Measurements from ENCODE around the gene CSF1.
"Not testable (repeated sequence)": the region's sequence is repeated elsewhere in the genome, so short reads cannot be mapped to it uniquely, and the experiment has no call there.

The CSF1 gene

DNA sequence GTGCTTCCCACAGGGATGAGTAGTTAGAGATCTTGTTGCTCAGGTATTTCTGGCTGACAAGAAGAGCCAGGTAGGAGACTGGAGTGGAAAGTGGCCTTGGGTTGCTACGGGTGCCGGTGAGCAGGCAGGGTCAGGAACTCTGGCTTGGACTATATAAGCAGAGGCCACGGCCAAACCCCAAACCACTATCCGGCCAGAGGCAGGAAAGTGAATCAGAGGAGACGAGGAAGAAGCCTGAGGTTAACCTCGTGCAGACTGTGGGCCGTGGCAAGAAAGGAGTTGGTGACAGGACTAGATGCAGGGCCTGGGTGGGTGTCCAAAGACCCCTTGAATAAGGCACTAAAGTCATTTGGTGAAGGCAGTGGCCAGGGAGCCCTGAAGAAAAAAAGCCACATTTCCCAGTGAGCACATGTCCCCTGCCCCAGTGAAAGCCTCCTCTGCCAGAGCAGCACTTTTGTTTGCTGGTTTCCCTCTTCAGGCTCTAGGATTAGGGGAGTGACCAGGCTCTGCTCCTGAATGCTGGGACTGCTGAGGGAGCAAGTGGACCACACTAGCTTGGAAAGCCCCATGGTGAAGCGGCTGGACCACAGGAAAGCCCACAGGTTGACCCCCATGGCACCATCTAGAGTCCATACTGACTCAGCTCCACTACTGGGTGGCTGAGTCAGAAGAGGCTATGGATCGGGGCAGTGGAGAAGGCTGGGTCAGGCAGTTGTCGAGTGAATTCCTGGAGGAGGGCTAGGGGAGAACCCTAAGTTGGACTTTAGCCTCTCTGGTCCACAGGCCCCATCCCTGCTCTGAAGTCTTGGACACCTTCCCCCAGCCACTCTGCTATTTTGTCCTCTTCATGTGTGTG lies 23.4 kb downstream of the CSF1 start:
- DNase-seq (ENCODE audit: low read depth in 2 of 3, low spot score in 1 of 3) = no peak

DNA sequence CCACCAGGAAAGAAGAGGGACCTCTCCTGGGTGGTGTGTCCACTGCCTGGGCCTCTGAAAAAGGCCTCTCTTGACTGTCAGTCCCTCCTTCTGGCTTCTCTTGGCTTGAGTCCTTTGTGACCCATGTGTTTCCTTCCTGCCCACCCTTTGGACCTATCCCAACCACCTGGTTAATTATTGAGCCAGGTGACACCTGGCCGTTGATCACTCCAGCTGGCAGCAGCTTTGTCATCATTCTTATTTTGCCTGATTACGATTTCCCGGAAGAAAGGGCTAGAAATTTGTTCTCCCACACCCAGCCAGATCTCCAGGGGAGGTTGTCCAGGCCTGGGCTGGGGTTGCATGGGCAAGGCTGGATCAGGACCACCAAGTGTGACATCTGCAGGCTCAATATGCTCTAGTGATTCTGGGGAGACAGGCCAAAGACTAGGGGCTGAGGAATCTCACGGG lies 24.8 kb downstream of the CSF1 start:
- DNase-seq (ENCODE audit: low read depth in 2 of 3, low spot score in 1 of 3) = no peak

DNA sequence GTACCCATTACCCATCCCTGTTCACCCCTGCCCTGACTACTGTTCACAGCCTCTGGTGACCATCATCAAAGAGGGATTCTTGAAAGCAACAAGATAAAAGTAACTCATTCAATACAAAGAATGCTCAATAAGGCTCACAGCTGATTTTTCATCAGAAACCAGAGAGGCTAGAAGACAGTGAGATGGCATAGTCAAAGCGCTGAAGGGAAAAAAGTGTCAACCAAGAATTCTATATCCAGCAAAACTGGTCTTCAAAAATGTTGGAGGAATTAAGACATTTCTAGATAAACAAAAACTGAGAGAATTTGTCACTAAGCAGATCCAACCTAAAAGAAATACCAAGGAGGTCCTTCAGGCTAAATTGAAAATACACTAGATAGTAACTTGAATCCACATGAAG lies 27.1 kb downstream of the CSF1 start:
- no peak for DNase-seq (ENCODE audit: low read depth in 2 of 3, low spot score in 1 of 3)

GRCh38 chr1:109938556-109938955 lies 27.9 kb downstream of the CSF1 start:
- DNase-seq (ENCODE audit: low read depth in 2 of 3, low spot score in 1 of 3) = no peak

GRCh38 chr1:109942434-109942833 lies 31.8 kb downstream of the CSF1 start:
- DNase-seq (ENCODE audit: low read depth in 2 of 3, low spot score in 1 of 3) = no peak

DNA sequence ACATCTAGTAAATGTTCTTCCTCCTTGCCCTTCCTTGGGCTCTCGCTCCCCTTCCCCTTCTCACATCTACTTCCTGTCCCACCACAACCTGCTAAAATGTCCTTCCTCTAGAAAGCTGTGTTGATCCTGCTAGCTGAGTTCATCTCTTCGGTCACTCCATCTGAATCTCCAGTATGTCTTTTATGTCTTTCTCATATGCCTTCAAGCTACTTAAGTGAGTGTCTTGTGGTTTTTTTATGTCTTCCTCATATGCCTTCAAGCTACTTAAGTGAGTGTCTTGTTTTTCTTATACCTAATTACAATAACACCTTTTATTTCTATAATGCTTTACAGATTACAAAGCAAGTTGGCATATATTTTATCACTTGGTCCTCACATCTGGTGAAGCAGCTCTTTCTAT lies 33.9 kb downstream of the CSF1 start:
- DNase-seq (ENCODE audit: low read depth in 2 of 3, low spot score in 1 of 3) = no peak

DNA sequence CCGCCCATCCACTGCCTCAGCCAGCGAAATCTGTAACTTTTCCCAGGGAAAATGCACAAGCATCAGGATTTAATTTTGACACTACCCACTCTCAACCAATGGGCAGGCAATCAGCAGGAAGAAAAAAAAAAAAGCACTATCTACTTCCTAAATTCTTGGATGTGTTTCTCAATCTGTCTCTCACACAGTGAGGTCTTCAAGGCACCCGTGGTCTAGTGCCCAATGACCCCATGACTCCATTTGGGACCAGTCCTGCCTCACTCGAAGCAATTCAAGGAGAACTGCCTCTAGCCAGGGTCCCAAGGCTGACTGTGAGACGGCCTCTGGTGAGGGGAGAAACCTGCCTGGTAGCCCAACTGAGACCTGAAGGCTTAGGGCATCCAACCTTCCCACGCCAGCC lies 35.9 kb downstream of the CSF1 start:
- DNase-seq (ENCODE audit: low read depth in 2 of 3, low spot score in 1 of 3) = no peak

DNA sequence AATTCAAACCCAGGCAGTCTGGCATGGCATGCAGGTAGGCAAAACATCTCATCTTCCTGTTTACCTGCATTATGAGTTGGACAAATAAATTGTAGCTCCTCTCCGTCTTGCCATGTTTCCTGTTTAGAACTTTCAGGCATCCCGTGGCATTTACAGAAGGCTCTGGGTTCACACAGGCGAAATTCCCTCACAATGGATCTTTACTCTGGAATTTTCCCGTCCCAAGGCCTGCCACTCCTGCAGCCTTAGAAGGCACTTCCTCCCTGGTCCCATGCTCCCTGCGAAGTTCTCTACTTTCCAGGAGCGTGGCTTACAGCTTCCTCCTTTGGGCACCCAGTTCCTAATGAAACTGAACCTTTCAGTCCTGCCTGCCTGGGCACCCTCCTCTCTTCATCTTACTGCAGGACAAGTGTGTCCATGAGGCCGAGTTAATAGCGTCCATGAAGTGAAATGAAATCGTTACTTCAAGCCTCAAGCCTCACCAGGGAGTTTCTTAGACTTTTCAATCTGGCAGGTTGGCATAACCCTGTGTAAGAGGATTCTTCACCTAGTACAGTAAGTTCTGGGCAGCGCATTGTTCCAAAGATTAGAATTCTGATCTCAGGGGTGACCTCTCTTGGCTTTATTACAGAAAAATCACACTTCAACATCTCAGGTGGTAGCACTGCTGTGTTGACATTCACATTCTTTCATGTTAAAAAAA lies 37.1 kb downstream of the CSF1 start:
- no peak for DNase-seq (ENCODE audit: low read depth in 2 of 3, low spot score in 1 of 3)

- no peak for DNase-seq (ENCODE audit: low read depth in 2 of 3, low spot score in 1 of 3)
Measured at GRCh38 chr1:109948285-109948630, 37.6 kb downstream of the CSF1 start.

DNA sequence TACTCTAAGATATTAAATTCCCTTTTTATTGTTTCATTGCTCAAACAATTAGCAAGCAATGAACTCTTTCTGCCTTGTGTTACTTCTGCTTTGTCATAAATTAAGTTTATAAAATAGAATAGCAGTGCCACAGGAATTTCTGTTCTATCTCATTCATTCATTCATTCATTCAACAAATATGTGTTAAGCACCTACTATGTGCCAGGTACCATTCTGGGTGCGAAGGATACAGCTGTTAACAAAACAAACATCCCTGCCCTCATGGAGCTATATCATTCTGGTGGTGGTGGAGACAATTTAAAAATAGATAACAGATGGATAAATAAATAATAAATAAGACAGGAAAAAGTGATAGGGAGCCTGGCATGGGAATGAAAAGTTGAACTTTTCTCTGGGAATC lies 39.4 kb downstream of the CSF1 start:
- DNase-seq (ENCODE audit: low read depth in 2 of 3, low spot score in 1 of 3) = no peak

DNA sequence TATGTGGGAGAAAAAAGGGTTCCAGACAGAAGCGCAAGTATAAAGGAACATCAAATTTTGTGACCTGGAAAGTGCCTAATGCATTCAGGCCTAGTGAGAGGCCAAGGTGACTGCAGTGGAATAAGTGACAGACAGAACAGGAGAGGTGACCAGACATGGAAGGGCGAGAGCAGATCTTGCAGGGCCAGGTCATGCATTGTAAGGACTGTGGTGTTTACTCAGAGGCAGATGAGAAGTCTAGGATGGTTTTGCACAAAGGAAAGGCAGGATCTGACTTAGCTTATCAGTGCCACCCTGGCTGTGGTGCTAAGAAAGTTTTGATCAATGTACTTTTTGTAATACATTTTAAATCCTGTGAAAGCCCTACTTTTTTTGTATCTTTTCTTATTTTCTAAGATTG lies 39.9 kb downstream of the CSF1 start:
- no peak for DNase-seq (ENCODE audit: low read depth in 2 of 3, low spot score in 1 of 3)

DNA sequence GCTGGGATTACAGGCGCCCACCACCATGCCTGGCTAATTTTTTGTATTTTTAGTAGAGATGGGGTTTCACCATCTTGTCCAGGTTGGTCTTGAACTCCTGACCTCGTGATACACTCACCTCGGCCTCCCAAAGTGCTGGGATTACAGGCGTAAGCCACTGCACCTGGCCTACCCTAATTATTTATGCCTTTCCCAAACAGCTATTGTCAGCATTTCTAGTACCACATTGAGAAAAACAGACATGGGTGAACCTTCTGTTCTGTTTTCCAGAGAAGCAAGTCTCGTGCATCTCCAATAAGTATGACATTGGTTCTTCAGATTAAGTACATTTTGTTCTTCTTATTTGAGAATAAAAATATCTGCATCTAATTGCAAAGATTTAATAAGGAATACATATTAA lies 40.9 kb downstream of the CSF1 start:
- DNase-seq (ENCODE audit: low read depth in 2 of 3, low spot score in 1 of 3) = not testable (repeated sequence)

DNA sequence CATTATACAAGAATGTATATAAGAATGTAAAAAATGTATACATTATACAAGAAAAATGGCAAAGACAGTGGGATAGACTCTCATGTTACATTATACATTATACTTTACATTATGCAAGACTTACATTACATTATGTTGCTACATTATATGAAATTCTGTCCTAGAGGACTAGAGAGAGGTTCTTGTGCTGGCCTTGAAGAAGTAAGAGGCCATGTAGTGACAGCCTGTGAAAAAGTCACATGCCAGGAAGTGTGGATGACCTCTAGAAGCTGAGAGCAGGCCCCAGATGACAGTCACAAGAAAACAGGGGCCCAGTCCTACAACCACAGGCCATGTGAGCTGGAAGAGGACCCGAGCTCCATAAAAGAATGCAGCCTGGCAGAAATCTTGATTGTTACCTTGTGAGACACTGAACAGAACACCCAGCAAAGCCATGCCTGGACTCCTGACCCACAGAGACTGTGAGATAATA lies 43.4 kb downstream of the CSF1 start:
- DNase-seq (ENCODE audit: low read depth in 2 of 3, low spot score in 1 of 3) = no peak

GRCh38 chr1:109959632-109959973 lies 49.0 kb downstream of the CSF1 start:
- DNase-seq (ENCODE audit: low read depth in 2 of 3, low spot score in 1 of 3) = no peak

GRCh38 chr1:109959974-109960744 lies 49.5 kb downstream of the CSF1 start:
- no peak for DNase-seq (ENCODE audit: low read depth in 2 of 3, low spot score in 1 of 3)

DNA sequence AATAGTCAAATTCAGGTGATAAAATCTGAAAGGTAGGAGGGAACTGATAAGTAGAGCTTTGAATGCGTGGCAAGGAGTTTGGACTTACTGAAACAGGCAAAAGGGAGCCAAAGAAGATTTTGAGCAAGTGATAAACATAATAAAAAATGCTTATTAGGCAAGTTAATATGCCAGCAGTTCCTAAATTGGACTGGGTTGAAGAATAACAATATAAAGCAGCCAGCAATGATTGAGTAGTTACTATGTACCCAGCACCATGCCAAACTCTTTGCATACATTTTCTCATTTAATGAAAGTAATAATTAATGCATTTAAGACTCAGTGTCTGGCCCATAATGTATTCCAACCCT lies 50.1 kb downstream of the CSF1 start:
- no peak for DNase-seq (ENCODE audit: low read depth in 2 of 3, low spot score in 1 of 3)

GRCh38 chr1:109963864-109964263 lies 53.2 kb downstream of the CSF1 start:
- no peak for DNase-seq (ENCODE audit: low read depth in 2 of 3, low spot score in 1 of 3)

DNA sequence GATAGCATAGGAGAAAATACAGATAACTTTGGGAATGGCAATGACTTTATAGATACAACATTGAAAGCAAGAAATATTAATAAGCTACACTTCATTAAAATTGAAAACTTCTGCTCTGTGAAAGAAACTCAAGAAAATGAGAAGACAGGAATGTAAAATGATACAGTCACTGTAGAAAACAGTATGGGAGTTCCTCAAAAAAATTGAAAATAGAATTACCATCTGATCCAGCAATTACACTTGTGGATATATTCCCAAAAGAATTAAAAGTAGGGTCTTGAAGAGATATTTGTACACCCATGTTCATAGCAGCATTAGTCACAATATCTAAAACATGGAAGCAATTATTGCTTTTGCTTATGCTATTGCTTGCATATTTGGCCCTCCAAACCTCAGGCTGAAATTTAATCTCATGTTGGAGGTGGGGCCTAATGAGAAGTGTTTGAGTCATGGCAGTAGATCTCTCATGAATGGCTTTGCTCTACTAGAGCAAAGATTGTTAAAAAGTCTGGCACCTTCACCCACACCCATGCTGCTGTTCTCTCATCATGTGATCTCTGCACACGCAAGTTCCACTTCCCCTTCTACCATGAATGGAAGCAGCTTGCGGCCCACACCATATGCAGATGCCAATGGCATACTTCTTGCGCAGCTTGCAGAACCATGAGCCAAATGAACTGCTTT lies 58.6 kb downstream of the CSF1 start:
- DNase-seq (ENCODE audit: low read depth in 2 of 3, low spot score in 1 of 3) = no peak

GRCh38 chr1:109969907-109970306 lies 59.3 kb downstream of the CSF1 start:
- DNase-seq (ENCODE audit: low read depth in 2 of 3, low spot score in 1 of 3) = no peak

GRCh38 chr1:109971559-109971958 lies 60.9 kb downstream of the CSF1 start:
- DNase-seq (ENCODE audit: low read depth in 2 of 3, low spot score in 1 of 3) = no peak

GRCh38 chr1:109974191-109974590 lies 63.5 kb downstream of the CSF1 start:
- no peak for DNase-seq (ENCODE audit: low read depth in 2 of 3, low spot score in 1 of 3)
